GM20431 (cell line): Measurements from ENCODE around the gene DHX16.
"Not testable (repeated sequence)": the region's sequence is repeated elsewhere in the genome, so short reads cannot be mapped to it uniquely, and the experiment has no call there.

Experiments
- in situ Hi-C: fragments of 300-500 bp; cut with MseI, MboI; formaldehyde crosslinking; loops from one replicate; pipeline ENCODE4 v1.15.0; 2020; ENCODE audit warnings: low sequenced_read_pairs; ENCODE audit not compliant: unreplicated experiment

The DHX16 gene

DNA sequence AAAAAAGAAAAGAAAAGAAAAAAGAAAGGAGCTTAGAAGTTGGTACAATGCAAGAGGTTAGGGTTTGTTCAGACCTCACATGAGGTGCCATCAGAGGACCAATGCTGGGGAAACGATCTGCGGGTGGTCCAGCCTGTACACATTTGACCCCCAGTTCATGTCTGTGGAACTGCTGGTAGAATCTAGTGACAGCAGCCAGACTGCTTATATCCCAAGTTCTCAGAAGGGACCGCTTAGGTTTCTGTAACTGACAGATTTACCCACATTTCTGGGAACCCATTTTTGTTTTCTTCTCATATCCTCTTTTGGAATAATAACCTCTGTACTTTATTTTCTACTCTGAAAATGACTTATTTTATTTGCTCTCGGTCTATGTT, 8.9 kb upstream of the DHX16 start:
- in situ Hi-C loops = no loop called here

DNA sequence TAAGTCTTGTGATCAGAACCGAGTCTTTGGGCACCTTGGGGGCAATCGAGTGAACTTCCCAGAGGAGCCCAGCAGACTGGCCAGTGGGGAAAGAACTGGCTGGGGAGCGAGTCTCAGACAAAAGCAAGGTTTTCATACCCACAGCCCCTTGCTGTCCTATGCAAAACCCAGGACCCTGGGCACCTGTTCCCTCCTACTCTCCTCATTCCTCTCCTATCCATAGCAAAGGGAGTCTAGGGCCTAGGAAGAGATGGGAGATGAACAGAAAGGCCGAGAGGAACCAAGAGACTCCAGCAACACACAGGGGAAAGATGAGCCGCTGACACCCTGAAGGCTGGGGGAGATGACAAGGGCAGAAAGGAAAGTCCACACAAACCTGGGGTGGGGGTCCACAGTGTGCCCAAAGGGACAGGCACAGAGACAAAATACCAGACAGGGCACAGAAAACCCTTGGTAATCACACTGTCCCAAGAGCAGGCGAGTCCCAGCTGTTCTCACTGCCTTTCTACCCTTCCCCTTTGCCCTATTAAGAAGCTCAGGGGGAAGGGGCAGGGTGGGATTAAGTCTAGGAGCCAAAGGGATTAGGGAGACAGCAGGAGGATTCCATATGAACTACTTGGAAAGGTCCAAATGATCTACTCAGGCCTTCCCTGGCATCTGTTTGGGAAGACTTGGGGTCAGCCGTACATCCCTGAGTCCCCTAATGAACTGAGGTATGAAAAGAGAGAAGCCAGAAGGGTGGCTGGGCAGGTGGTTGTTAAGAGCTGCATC, 7.1 kb upstream of the DHX16 start:
- in situ Hi-C loops = loop anchor here (5.0 kb wide), 1 partner anchor 47 kb away; no protein-coding TSS in a partner anchor

DNA sequence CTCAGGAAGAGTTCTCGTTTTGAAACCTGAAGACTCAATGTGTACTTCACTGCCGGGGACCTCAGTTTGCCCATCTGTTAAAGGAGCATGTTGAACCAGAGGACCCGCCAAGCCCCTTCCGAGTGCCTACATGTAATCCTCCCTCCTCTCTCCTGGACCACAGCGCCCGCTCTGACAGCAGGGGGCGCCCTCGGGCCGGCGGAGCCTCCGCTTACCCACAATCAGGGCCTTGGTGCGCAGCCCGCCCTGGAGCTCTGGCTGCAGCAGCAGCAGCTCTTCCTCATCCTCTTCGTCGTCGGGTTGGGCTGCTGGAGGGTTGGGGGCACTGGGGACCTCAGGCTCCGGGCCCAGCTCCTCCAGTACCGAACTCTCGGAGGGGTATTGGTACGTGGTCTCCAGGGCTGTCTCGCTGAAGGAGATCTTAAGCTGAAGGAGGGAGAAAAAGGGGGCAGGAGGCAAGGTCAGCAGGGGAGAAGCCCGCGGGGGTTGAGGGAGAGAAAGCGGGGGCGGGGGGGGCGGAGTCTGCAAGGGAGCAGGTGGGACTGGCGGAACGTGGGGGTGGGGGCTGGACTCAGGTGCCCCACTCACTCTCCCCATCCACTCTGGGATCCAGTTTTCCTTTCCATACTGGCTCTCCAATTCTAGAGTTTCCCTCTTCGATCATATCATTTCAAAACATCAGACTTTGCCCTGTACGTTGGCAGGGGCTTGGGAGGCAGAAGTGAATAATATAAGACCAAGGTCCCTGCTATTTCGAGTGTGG, 6.3 kb upstream of the DHX16 start:
- in situ Hi-C loops = loop anchor here (5.0 kb wide), 1 partner anchor 48 kb away; no protein-coding TSS in a partner anchor

DNA sequence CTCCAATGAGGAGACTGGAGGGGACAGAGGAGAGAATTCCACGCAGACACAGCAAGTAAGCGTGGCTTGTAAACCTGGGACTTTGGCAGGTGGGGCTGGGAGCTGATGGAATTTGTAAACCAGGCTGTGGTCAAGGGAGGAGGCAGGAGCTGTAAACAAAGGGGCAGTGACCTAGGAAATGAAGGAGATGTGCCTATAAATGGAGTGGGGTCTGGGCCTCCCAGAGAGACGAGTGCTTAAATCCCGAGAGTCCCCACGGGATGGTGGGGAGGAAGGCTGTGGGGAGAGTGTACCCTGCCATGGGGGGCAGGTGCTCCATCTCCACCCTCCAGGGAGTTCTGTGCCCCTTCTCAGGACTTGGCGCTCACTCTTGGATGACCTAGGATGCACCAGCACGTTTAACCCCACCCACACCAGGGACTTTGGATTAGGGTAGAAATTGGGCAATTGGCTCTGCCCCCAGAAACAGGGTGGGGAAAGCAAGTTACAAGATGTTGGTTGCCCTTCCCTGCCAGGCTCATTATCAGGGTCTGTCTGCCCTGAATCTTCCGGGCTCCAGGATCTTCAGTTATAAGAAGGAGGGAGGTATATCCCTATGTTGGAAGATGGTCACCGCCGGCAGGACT, 4.0 kb upstream of the DHX16 start:
- in situ Hi-C loops = loop anchor here (5.0 kb wide), 1 partner anchor 51 kb away; no protein-coding TSS in a partner anchor

DNA sequence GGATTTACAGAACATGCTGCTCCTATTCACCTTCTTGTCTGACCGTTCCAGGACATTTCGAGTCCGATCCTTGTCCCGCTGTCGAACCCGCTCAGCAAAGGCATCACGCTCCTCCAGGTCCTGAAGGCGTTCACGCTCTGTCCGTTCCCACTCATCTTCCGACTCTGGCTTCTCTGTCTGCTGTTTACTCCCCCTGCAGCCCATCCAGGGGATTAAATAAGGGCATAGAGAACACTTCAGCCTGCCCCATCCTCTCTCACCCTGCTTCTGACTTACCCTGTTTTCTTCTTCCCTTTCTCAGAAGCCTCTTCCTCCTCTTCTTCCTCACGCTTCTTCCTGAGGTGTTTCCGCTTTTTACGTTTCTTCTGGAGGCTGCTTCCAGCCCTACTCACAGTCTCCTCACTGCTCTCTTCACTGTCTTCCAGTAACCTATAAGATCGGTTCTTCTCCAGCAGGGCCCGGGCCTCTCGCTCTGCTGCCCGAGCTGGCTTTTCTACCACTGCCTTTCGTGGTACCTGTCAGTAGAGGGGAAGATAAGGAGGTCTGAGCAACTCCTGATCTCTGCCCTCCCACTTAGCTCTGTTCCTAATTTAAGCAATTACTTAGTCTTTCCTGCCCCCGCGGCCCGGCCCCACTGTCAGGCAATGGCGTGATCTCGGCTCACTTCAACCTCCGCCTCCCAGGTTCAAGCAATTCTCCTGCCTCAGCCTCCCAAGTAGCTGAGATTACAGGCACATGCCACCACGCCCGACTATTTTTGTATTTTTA, 1.9 kb downstream of the DHX16 start:
- in situ Hi-C loops = no loop called here

DNA sequence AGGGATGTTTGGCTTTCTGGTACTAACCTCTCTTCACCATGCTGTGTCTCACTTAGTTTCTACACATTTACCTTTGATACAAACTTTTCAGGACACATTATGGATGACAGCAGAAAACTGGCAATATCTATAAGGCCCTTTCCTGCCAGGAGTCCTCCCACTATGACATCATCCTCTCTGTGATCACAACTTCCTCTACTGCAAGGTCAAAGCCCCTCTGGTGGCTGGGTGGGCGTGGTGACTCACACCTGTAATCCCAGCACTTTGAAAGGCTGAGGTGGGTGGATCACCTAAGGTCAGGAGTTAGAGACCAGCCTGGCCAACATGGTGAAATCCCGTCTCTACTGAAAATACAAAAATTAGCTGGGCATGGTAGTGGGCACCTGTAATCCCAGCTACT, 6.5 kb downstream of the DHX16 start:
- in situ Hi-C loops = not testable (repeated sequence)

DNA sequence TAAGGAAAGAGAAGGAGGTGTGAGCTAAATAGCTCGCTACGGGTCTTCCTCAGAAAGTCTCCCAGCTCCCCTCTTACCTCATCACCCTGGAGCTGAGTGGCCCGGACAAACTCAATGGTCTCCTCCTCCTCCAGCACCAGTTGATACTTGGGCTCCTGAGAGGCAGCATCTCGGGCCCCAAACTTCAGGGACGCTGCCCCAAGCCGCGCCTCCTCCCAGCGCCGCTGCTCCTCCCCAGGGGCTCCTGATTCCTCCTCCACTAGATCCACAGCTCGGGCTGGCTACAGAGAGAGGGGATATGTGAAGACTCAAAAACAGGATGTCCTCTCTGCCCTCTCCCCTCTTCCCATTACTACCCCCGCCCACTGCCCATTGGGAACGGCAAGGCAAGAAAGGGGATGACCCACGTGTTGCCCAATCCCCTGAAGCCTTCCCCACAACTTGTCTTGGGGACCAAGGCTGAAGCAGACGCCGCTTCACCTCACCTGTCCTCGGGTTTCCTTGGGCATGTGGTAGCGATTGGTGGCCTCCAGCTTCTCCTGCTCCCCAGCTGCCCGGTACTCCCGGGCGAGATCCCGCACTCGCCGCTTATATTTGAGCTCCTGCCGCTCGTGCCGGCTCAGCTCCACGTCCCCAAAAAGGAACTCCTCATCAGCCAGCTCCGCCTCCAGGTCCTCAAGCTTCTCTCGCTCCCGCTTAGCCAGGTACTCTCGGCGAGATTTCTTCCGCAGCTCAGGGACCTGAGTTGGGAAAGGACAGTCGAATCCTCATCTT, 7.6 kb downstream of the DHX16 start:
- in situ Hi-C loops = no loop called here

DNA sequence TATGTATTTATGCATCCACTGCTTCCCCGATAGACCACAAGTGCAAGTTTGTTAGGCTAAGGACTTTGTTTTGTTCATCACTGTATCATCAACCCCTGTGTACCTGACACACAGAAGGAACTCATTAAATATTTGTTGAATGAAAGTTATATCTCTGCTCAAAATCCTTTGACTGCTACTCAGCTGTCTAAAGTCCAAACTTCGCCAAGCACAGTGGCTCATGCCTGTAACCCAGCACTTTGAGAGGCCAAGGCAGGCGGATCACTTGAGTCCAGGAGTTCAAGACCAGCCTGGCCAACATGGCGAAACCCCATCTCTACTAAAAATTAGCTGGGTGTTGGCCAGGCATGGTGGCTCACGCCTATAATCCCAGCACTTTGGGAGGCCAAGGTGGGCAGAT, 14.9 kb downstream of the DHX16 start:
- in situ Hi-C loops = not testable (repeated sequence)

DNA sequence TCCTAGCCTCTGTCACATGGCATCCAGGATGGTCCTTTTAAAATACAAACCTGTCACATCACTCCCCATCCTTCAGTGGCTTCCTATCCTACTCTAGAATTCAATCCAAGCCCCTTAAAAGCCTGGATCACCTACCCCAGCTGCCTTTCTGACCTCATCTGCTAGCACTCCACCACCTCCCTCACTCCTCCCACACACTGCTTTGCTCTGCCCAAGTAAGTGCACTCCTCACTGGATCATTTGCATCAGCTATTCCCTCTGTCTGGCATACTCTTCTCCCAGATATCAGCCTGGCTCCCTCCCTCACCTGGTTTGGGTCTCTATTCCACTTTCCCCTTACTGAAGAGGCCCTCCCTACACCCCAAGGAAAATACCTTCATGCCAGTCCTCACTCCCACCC, 15.4 kb downstream of the DHX16 start:
- in situ Hi-C loops = no loop called here

DNA sequence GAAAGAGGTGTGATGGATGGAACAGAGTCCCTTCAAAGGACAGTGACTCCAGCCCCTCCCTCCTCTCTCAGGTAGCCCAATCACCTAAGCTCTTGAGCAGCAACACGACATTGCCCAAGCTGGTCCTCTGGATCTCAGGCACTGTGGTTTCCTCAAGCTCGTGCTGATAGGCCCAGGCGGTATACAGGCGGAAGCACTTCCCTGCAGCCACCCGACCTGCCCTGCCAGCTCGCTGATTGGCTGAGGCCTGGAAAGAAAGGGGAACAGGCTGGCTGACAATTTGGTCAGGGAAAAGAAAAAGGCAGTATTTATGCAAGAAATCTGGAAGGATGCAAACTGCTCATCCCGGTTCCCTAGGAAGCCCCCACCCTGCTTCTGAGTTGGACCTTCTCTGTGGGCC, 16.3 kb downstream of the DHX16 start:
- in situ Hi-C loops = no loop called here

DNA sequence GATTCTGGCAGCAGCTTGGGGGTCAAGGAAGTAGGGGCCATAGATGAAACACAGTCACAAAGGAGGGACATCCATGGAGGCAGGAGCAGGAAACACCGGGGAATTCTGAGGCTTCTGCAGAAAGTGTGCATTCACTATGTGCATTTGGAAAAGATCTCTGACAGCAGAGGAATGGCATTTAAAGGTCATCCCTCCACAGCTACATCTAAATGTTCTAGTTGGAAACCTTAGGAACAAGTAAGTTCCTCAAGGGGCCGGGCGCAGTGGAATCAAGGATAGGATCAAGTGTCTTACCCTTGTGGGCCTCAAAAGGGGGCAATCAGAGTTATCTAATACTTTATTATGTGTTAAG, 17.1 kb downstream of the DHX16 start:
- in situ Hi-C loops = no loop called here

DNA sequence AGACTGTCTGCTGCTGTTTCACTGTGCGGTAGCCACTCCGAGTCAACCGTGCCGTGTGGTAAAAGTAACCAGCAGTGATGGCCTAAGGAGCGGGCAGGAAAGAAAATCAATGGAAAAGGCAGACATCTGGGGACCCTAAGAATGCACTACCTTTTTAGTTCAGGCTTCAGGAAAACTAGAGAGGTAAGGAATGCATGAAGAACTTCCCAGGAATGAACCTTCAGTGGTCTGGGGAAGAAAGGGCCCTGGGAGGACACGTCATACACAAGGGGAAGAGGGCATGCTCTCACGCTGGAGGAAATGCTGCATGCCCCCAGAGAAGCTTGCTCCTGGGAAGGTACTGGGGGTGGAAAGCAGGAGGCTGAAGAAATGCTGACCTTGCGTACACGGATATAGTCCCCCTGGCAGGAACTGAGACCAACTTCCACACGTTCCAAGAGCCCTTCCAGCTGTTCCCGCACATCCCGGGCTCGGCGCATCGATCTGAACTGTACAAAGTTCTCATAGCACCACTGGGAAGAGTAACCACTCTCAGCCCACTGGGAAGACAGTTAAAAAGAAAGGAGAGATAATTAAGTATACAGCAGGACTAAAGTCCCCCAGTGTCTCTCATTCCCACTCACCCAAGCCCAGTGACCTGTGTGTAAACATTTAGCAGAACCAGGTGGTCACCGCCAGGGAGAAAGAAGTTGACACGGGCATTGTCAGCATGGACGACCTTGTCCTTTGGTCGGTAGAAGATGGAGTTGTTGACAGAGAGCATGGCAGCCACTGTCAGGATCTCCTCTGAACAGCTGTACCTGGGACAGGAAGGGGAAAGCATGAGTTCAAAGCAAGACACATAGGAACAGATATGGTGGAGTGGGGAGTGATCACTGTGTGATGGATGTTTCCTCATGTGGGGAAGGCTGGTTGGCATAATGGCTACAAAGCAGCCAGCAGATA, 17.7 kb downstream of the DHX16 start:
- in situ Hi-C loops = no loop called here

DNA sequence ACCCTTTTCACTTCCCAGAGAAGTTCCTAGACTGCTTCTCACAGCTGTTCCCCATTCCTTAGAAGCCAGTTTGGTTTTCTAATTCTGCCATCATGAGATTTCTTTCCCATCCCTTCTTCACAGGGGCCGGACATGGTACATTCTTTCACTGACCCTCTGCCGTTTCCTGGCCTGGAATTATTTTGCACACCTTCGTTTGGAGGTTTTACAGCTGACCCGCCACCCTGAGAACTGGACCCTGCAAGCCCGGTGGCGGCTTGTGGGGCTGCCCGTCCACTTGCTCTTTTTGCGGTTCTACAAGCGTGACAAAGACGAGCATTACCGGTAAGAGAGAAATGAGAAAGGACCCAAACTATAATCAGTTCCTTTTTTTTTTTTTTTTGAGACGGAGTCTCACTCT, 21.7 kb downstream of the DHX16 start:
- in situ Hi-C loops = no loop called here

DNA sequence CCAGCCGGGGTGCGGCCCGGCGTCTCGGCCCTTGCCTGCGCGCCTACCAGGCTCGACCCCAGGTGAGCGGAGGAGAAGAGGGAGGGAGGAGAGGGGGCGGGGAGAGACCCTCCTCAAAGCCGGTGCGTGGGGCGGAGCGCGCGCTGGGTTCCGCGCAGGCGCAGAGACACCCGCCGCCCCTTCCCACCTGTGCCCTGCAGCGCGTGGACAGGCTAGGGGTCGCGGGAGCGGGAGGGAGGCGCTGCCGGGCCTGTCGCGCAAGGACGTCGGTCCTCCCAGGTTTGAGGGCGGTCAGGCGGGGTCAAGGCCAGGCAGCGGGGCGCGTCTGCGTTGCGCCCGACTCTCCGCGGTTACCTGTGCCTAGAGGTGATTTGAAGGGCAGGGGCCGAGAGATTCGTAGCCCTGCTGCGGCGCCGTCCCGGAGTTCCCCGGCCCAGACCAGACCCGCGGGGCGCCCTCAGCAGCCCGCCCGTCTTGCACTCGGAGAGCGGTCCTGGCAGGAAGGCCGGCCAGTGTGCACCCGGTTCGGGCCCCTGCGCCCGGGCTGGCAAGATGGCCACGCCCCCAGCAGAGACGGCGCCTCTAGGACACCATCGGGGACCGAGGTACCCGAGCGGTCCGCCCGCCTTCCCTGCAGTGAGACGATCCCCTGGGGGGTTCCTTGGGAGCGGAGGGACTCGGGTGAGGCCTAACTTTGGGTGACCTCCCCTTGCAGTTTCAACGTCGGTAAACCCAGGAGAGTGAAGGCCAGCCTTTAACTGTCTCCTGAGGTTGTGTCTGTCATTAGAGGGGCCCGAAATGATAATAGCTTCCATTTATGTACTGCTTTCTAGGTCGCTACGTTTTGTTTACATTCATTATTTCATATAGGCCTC, 25.3 kb downstream of the DHX16 start:
- in situ Hi-C loops = no loop called here

DNA sequence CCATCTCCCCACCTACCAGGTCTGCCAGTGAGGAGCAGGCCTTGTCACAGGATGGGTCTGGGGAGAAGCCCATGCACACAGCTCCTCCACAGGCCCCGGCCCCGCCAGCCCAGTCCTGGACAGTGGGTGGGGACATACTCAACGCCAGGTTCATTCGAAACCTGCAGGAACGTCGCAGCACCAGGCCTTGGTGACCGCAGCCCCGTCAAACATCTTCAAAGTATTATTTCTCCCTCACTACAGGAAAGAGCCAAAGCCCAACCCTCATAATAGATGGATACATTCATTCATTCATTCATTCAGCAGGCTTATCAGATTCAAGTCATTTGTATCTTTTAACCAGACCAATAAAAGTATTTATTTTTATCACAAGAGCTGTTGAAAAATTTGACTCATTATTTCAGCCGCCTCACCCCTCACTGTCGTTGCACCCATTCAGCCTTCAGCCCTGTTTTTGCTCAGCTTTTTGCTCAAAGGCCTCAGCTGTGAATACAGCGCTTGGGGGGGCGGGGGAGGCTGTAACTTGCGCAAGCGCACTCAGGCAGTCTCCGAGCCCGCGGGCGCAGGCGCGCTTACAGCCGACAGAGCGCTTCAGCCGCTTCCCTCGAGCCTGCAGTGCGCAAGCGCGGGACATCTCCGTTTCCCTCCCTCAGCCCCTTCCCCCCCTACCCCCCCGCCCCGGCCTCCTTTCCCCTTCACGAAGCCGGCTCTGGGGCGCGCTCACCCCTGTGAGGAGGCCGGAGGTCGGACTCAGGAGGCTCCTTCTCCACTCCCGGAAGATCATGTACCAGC, 26.2 kb downstream of the DHX16 start, which contains the start of gene C6orf136:
TSS of gene C6orf136 (plus strand) at position 684 of the 792 bp plus-strand sequence. CDS start at position 783, 99 bp downstream.
- in situ Hi-C loops = no loop called here

DNA sequence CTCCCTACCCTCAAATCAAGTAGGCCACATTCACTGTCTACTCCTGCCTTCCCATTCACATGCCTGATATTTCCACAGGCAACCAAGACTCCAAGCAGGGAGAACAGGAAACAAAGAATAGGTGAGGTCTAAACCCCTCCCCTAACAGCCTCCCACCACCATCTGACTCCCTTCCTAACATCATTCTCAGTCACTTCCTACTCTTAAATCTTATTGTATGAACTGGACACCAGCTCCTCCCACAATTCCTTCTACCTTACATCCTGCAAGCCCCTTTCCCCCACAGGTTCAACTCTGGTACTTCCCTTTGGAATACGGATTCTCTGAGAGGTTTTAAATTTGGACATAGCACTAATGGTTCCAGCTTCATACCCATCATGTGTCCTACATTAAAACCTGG, 26.8 kb downstream of the DHX16 start:
- in situ Hi-C loops = no loop called here

DNA sequence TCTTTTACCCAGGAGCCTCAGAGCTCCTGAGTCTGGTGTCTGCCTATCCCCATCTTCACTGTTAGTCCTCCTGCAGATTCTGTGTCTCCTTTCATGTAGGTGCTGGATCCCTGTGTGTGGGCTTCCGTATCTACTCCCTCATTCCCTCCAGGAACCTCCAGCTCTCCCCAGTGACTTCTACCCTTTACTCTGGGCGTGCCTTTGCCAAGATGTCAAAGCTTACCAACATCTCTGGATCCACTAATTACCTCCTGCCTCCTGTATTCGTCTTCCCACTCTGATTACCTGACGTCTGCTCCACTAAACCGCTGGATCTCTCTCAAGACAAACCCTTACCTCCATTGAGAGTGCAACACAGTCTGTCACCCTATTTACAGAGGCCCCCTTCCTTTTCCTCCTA, 28.0 kb downstream of the DHX16 start:
- in situ Hi-C loops = no loop called here
